SU-DHL-6 (cell line): ENCODE measurements around the gene ALG9.

Source experiments
- H2AFZ ChIP-seq: fragments of 200-600 bp; sonication (generic); 2 replicates; pipeline ENCODE4 v1.6.1; 2014; ENCODE audit warnings: low read depth, mild to moderate bottlenecking, moderate library complexity, mixed read lengths, antibody characterized with exemption, low read length; ENCODE audit not compliant: severe bottlenecking
- H3F3A ChIP-seq: fragments of 200-600 bp; shearing (Covaris generic); 2 replicates; pipeline ENCODE4 v1.6.0; 2016; ENCODE audit warnings: antibody characterized with exemption, mild to moderate bottlenecking; ENCODE audit not compliant: insufficient read depth
- H3K27ac ChIP-seq: fragments of 200-600 bp; sonication (generic); 2 replicates; pipeline ENCODE4 v1.5.1; 2016; ENCODE audit warnings: low read depth, mild to moderate bottlenecking, low read length, moderate library complexity, mixed read lengths
- H3K27me3 ChIP-seq: fragments of 200-600 bp; sonication (generic), shearing (Covaris generic); 2 replicates; pipeline ENCODE4 v1.6.0; 2014; ENCODE audit warnings: mild to moderate bottlenecking, low read length
- H3K36me3 ChIP-seq: fragments of 200-600 bp; sonication (generic); 2 replicates; pipeline ENCODE4 v1.6.1; 2014; ENCODE audit warnings: mild to moderate bottlenecking, low read length, mixed read lengths
- H3K4me2 ChIP-seq: fragments of 300-600, 200-600 bp; shearing (Covaris generic), sonication (generic); 2 replicates; pipeline ENCODE4 v1.6.0; 2014; ENCODE audit warnings: low read length, low read depth, mild to moderate bottlenecking; ENCODE audit not compliant: poor library complexity, severe bottlenecking
- H3K4me3 ChIP-seq: fragments of 200-600 bp; sonication (generic); 2 replicates; pipeline ENCODE4 v1.5.1; 2014; ENCODE audit warnings: antibody characterized with exemption, low read length, mild to moderate bottlenecking, mixed read lengths; ENCODE audit not compliant: insufficient read depth, poor library complexity, severe bottlenecking
- H3K79me2 ChIP-seq: fragments of 200-600 bp; sonication (generic); 2 replicates; pipeline ENCODE4 v1.6.1; 2014; ENCODE audit warnings: mild to moderate bottlenecking, low read length, moderate library complexity; ENCODE audit not compliant: insufficient read depth
- H3K9ac ChIP-seq: fragments of 200-600 bp; sonication (generic); 2 replicates; pipeline ENCODE4 v1.7.0; 2014; ENCODE audit warnings: mild to moderate bottlenecking, low read length
- H3K9me2 ChIP-seq: fragments of 200-600 bp; sonication (generic); replicated peaks from 2 replicates; pipeline ENCODE4 v1.6.1; 2014; ENCODE audit warnings: low read length; ENCODE audit not compliant: insufficient read depth
- H3K9me3 ChIP-seq: fragments of 200-600 bp; sonication (generic); 2 replicates; pipeline ENCODE4 v1.6.1; 2014; ENCODE audit warnings: low read length, mixed read lengths; ENCODE audit not compliant: insufficient read depth
- H4K20me1 ChIP-seq: fragments of 200-600 bp; sonication (generic); 2 replicates; pipeline ENCODE4 v1.6.1; 2014; ENCODE audit warnings: low read depth, mild to moderate bottlenecking, antibody characterized with exemption, low read length, moderate library complexity, mixed read lengths
- CTCF ChIP-seq: fragments of 200-600 bp; sonication (generic); IDR thresholded peaks from one replicate; pipeline ENCODE4 v1.5.1; 2017; ENCODE audit warnings: antibody characterized with exemption, mild to moderate bottlenecking, low read length, moderate library complexity; ENCODE audit not compliant: insufficient read depth, poor library complexity, severe bottlenecking
- EZH2phosphoT487 ChIP-seq: fragments of 200-600 bp; sonication (generic), shearing (Covaris generic); conservative IDR thresholded peaks from 2 replicates; pipeline ENCODE4 v1.6.1; 2018; ENCODE audit warnings: mild to moderate bottlenecking, antibody characterized with exemption, low read length, moderate library complexity, mixed read lengths

Gene ALG9

DNA sequence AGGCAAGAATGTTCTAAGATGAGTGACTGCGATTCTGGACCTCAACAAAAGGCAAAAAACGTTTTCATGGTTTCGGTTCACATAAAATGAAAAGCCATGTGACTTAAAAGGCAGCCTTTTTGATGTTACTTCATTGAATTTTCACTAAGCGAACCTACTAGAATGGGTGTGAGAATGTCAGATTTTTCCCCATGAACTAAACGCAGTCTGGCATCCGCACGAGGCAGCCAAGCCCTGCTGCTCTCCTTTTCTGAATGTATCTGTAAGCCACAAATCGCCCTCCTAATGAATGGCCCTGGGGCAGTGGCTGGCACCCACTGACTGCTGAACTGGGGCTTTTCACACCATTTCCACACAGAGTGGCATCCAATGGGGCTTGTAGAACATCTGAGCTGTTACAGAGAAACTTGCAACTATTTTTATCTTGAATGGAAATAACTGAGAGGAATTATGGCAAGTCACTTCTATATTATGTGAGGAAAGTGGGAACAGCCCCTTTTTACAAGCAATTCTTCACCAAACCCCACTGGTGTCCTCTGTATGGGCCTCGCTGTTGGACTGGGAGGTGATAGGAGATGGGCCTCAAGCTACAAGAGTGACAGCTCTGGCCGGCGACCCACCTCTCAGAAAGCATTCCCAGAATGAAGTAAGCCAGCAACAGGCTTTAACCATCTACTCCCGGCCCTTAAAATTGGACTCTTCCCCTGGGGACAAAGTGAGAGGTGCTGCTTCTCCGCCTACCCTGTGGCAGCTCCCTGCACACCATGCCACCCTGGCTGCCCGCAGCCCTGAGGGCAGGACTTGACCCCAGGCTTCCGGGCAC is 134.5 kb downstream of the ALG9 start:
- Histone ChIP-seq H3K4me2 (no peak overlapping the region), H3K36me3 (peaks cover under 1% of the 10 kb centered on the region; the same call in 1 of the 2 replicates), H3K79me2 (no peaks in the 10 kb centered on the region), H3K27me3 (no peaks in the 10 kb centered on the region), H4K20me1 (no peaks in the 10 kb centered on the region), H3K9ac (no peak overlapping the region), H3K9me3 (no peaks in the 10 kb centered on the region), H3K27ac (no peak overlapping the region), H2AFZ (no peak overlapping the region), H3K4me3 (no peak overlapping the region), H3K9me2 (no peaks in the 10 kb centered on the region), H3F3A (no peaks in the 10 kb centered on the region)
- TF ChIP-seq CTCF (no peak), EZH2phosphoT487 (no peak)
